GM12878 (cell line): ENCODE data around the gene MEF2C. TPM values are rescaled to one million over a fixed set of nuclear protein-coding genes. Genes with fewer than 3 reads are reported as not detected.

Source experiments
- ATAC-seq: fragments of 200-7000 bp; cut with Tn5 transposase; 3 replicates; pipeline ENCODE4 v1.9.1; 2020; ENCODE audit warnings: mild to moderate bottlenecking, moderate library complexity
- BruUV-seq: library from RNA; stranded (reverse); fragments of 400-500 nt; replicated peaks from 2 replicates; lab custom pipeline; 2021; lab: Mats Ljungman, UMichigan
- CTCF ChIA-PET: fragments of 300-600 bp; sonication (Branson Sonifier 250); formaldehyde crosslinking; extraction: SDS; loops from one replicate; lab custom pipeline; 2021; ENCODE audit warnings: inconsistent platforms; lab: Yijun Ruan, JAX
- POLR2A ChIA-PET: fragments of 350-600 bp; formaldehyde crosslinking; extraction: SDS; loops from one replicate; lab custom pipeline; 2021; ENCODE audit warnings: inconsistent platforms; lab: Charles Lee
- RAD21 ChIA-PET: fragments of 300-600 bp; sonication (Branson Sonifier 250); formaldehyde crosslinking; loops from one replicate; lab custom pipeline; 2023; ENCODE audit warnings: antibody characterized with exemption; ENCODE audit not compliant: unreplicated experiment; lab: Charles Lee
- SMC1A ChIA-PET: fragments of 300-600 bp; sonication (Branson Sonifier 250); formaldehyde crosslinking; loops from one replicate; lab custom pipeline; 2023; ENCODE audit not compliant: unreplicated experiment, uncharacterized antibody; lab: Charles Lee
- DNase-seq: peaks from one replicate; pipeline ENCODE4 v3.0.0-alpha.2; 2011; ENCODE audit warnings: low read depth, low spot score
- FAIRE-seq: peaks from 3 replicates; lab custom pipeline; 2011; peaks lifted over from hg19 to GRCh38; lab: Jason Lieb, UNC
- H2AFZ ChIP-seq: 2 replicates; pipeline ENCODE4 v1.6.0; 2011; ENCODE audit warnings: low read depth, low read length, control low read depth; ENCODE audit not compliant: control insufficient read depth
- H3K27ac ChIP-seq: 2 replicates; pipeline ENCODE4 v1.5.1; 2011; ENCODE audit warnings: control low read depth; ENCODE audit not compliant: control insufficient read depth, insufficient read depth
- H3K27me3 ChIP-seq, 2 experiments: replicated peaks in 1 of 2; 2 replicates each; pipeline versions ENCODE4 v1.6.0 to v1.6.1; 2011; ENCODE audit warnings: low read length in 1 of 2; ENCODE audit not compliant: control insufficient read depth in 2 of 2, insufficient read depth in 2 of 2
- H3K36me3 ChIP-seq, 2 experiments: 2 replicates each; pipeline ENCODE4 v1.5.1; 2011; ENCODE audit warnings: low read length in 1 of 2; ENCODE audit not compliant: control insufficient read depth in 2 of 2, insufficient read depth in 2 of 2
- H3K4me1 ChIP-seq: 2 replicates; pipeline ENCODE4 v1.6.1; 2011; ENCODE audit warnings: mild to moderate bottlenecking, low read length, moderate library complexity, mixed read lengths; ENCODE audit not compliant: control insufficient read depth, insufficient read depth
- H3K4me2 ChIP-seq: 2 replicates; pipeline ENCODE4 v1.6.0; 2011; ENCODE audit warnings: control low read depth; ENCODE audit not compliant: control insufficient read depth, insufficient read depth
- H3K4me3 ChIP-seq: fragments of 200-600 bp; sonication (generic); 2 replicates; pipeline ENCODE4 v1.5.1; 2016
- H3K79me2 ChIP-seq: 2 replicates; pipeline ENCODE4 v1.6.0; 2011; ENCODE audit warnings: low read length; ENCODE audit not compliant: control insufficient read depth, insufficient read depth
- H3K9ac ChIP-seq: 2 replicates; pipeline ENCODE4 v1.8.0; 2011; ENCODE audit warnings: low read length, control low read depth, mixed read lengths; ENCODE audit not compliant: control insufficient read depth, insufficient read depth
- H3K9me3 ChIP-seq: replicated peaks from 3 replicates; pipeline ENCODE4 v1.5.1; 2011; ENCODE audit warnings: mild to moderate bottlenecking, low read length; ENCODE audit not compliant: control insufficient read depth, insufficient read depth
- H4K20me1 ChIP-seq: 2 replicates; pipeline ENCODE4 v1.6.0; 2011; ENCODE audit not compliant: control insufficient read depth, insufficient read depth
- MLLT1 ChIP-seq: fragments of 450-650 bp; IDR thresholded peaks from 2 replicates; pipeline ENCODE4 v1.6.1; 2016; ENCODE audit warnings: mild to moderate bottlenecking
- NFYB ChIP-seq: IDR thresholded peaks from 2 replicates; pipeline ENCODE4 v1.6.1; 2011; ENCODE audit warnings: low read depth, mild to moderate bottlenecking, low read length, improper control_type of control experiment, moderate library complexity; ENCODE audit not compliant: insufficient read depth
- NR2C1 ChIP-seq: fragments of 450-650 bp; IDR thresholded peaks from 2 replicates; pipeline ENCODE4 v1.6.1; 2017; ENCODE audit warnings: antibody characterized with exemption, mild to moderate bottlenecking, moderate library complexity
- RBBP5 ChIP-seq: fragments of 200-600 bp; sonication (generic); conservative IDR thresholded peaks from 2 replicates; pipeline ENCODE4 v1.6.1; 2016
- SMAD5 ChIP-seq: IDR thresholded peaks from 2 replicates; pipeline ENCODE4 v1.6.1; 2016; ENCODE audit warnings: antibody characterized with exemption, low read depth
- STAT3 ChIP-seq: IDR thresholded peaks from 2 replicates; pipeline ENCODE4 v1.6.1; 2011; ENCODE audit warnings: low read depth, low read length, improper control_type of control experiment
- WRNIP1 ChIP-seq: IDR thresholded peaks from 2 replicates; pipeline ENCODE4 v1.6.1; 2011; ENCODE audit warnings: low read depth, low read length, improper control_type of control experiment, borderline replicate concordance
- YY1 ChIP-seq: IDR thresholded peaks from 2 replicates; pipeline ENCODE4 v1.6.1; 2011; ENCODE audit warnings: low read depth, mild to moderate bottlenecking, low read length
- WGBS: methylation state at CpG from one replicate; pipeline ENCODE4 v1.1.6; 2016; ENCODE audit warnings: low lambda C conversion rate; ENCODE audit not compliant: insufficient replicate concordance, insufficient coverage; ENCODE audit errors: missing lambda C conversion rate; 5-methylcytosine and 5-hydroxymethylcytosine counted together
- in situ Hi-C: fragments of 300-500 bp; cut with MboI; formaldehyde crosslinking; loops from 9 replicates; pipeline ENCODE4 v1.14.3; 2018; ENCODE audit warnings: mixed read lengths
- intact Hi-C: fragments of 100-400 bp; cut with micrococcal nuclease; formaldehyde crosslinking; loops from one replicate; pipeline ENCODE4 v1.14.2; 2022; ENCODE audit not compliant: unreplicated experiment
- polyA plus RNA-seq, 11 experiments: library from polyadenylated mRNA; depleted of rRNA in 4 of 11; unstranded in 6 of 11; stranded (reverse) in 5 of 11; fragments of >200 nt; fragmentation: Nextera tagmentation in 4 of 11; fragmentation: Illumina TruSeq in 1 of 11; extraction: Ambion mirVana in 4 of 11; extraction: Trizol in 1 of 11; gene quantifications; 1 replicate in 1 of 11; 2 replicates in 10 of 11; pipeline versions ENCODE4 v1.2.1 to v1.2.3, GENCODE V29; 2011 to 2016; ENCODE audit warnings: inconsistent platforms in 2 of 11, missing spikeins in 2 of 11, low read depth in 1 of 11
- total RNA-seq, 4 experiments: library from RNA; depleted of rRNA in 3 of 4; stranded (reverse); fragments of >200 nt in 3 of 4; fragmentation: Illumina TruSeq in 1 of 4; extraction: Trizol in 1 of 4; gene quantifications; 2 replicates each; pipeline versions ENCODE4 v1.2.1 to v1.2.3, GENCODE V29; 2013 to 2021
- TF ChIP-seq, protein P1 (sequence below): fragments of 450-650 bp; IDR thresholded peaks from 2 replicates; pipeline ENCODE4 v1.6.1; 2016; ENCODE audit warnings: mild to moderate bottlenecking

The MEF2C gene
- total and polyA plus RNA-seq, 10 of the 15 experiments (the other 5 are each of a cell fraction or from before 2014, with no cell fraction given), result 104 to 225 (median 180) TPM

- DNase-seq (no peak), ATAC-seq (no peak; the same call in 2 of the 3 replicates), FAIRE-seq (no peak)
- Histone ChIP-seq H3K9ac (no peak overlapping the region), H4K20me1 (no peaks in the 10 kb centered on the region), H3K4me3 (peak overlapping the region; percentile 5; the same call in 1 of the 2 replicates), H3K9me3 (no peaks in the 10 kb centered on the region; the same call in 2 of the 3 replicates), H3K27me3 (peaks cover 26 to 38% of the 10 kb centered on the region in 2 experiments), H3K36me3 (no peaks in the 10 kb centered on the region), H3K4me1 (no peaks in the 10 kb centered on the region; the same call in 1 of the 2 replicates), H3K79me2 (no peaks in the 10 kb centered on the region), H2AFZ (peak overlapping the region; percentile 61), H3K4me2 (peak overlapping the region; percentile 89), H3K27ac (no peak overlapping the region)
- ChIA-PET SMC1A (interaction anchor here (0.6 to 4.4 kb wide), 15 partner anchors 10 to 1579 kb away, joined by 3 to 40 read pairs (median 4); no protein-coding TSS in a partner anchor), POLR2A (interaction anchor here (0.6 kb wide), 1 partner anchor 1623 kb away, joined by 3 read pairs; no protein-coding TSS in a partner anchor), CTCF (interaction anchor here (0.7 to 5.3 kb wide), 36 partner anchors 9 to 1574 kb away, joined by 3 to 78 read pairs (median 4); partner anchors contain the start of gene CCNH), RAD21 (interaction anchor here (0.5 to 3.4 kb wide), 20 partner anchors 8 to 1574 kb away, joined by 3 to 48 read pairs (median 4); no protein-coding TSS in a partner anchor)
- WGBS, result 2% methylated on average over 11 of the region's 11 CpGs
- no TSS peak for BruUV-seq
- TF ChIP-seq YY1 (no peak), STAT3 (no peak), NR2C1 (no peak), RBBP5 (no peak), NFYB (no peak), MLLT1 (0 out of 2 replicates have a peak, but pooled peaks have one; percentile 0), WRNIP1 (0 out of 2 replicates have a peak, but pooled peaks have one; percentile 1), SMAD5 (no peak)
- TF ChIP-seq, protein P1, sequence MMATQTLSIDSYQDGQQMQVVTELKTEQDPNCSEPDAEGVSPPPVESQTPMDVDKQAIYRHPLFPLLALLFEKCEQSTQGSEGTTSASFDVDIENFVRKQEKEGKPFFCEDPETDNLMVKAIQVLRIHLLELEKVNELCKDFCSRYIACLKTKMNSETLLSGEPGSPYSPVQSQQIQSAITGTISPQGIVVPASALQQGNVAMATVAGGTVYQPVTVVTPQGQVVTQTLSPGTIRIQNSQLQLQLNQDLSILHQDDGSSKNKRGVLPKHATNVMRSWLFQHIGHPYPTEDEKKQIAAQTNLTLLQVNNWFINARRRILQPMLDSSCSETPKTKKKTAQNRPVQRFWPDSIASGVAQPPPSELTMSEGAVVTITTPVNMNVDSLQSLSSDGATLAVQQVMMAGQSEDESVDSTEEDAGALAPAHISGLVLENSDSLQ, result no peak
- in situ Hi-C loops, result no loop called here
- intact Hi-C loops, result loop anchor here (1.0 kb wide), 1 partner anchor 910 kb away; no protein-coding TSS in a partner anchor
These were observed 191.8 kb downstream of the MEF2C start for GRCh38 chr5:88691230-88691582.
